Posterior cingulate gyrus (tissue), 11 donors: Measurements from ENCODE around the gene MIDN.

Experiments
- DNase-seq, 10 donors: peaks; one replicate each; pipeline versions ENCODE4 v3.0.0 to v3.0.0-alpha.2; 2020 to 2021; ENCODE audit warnings: mixed read lengths in 3 of 10
- intact Hi-C: fragments of 100-400 bp; cut with DNase I; formaldehyde crosslinking; loops from one replicate; pipeline ENCODE4 v1.15.1; 2023

The MIDN gene

DNA sequence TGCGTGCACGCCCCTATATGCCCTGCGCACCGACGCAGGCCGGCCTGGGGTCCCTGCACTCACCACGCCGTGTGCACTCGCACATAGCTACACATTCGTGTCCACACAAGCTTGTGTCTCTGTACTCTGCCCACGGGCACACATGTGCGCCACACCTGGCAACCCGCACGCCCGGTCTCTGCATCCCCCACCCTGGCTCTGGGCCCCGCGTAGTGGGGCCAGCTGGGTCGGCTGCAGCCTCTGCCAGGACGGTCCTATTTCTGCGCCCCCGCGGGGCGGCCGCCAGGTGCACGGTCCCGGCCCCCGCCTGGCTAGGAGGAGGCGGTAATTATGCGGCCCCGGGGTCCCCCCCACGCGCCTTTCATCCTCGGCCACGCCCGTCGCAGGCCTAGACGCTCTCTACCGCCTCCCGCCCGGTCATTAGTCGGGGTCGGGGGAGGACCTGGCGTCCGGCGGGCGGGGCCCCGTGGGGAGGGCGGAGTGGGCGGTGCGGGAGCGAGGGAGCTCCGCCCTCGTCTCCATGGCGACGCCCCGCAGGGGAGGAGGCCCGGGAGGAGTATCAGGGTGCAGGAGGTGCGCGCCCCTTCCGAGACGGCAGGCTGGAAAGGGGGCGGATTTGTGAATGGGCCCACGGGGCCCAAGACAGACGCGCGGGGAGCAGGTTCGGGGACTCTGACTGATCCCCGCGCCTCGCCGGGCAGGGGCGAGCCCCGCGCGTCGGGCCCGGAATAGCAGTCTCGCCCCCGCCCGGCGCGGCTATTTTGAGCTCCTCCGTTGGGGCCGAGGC, 17.9 kb downstream of the MIDN start:
- peak in 9 of 10 donors; percentile 57 to 97 (median 71) for DNase-seq
- intact Hi-C loops = no loop called here

DNA sequence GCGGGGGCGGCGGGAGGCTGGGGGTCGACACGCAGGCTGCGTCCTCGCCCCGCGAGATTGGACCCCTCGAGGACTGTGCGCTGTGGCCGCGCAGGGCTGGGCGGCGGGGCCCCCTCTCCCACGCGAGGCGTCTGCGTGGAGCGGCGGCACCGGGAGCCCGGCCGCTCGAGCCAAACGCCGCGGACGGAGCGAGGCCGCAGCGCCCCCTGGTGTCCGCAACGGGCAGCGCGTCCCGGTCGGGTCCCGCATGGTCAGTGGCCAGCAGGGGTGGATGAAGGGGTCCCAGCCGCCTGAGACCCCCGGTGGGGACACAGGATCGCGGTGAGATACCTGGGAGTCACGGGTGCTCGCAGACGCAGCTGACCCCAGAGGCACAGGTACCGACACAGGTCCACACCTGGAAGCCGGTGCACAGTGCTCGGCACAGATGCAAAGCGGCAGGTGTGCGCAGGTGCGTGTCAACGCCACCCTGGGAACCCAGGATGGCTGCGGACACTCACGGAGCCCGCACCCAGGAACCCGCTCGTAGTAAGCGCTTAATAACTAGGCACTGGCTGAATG, 18.6 kb downstream of the MIDN start:
- DNase-seq = peak in 9 of 10 donors; percentile 61 to 96 (median 77)
- intact Hi-C loops = loop anchor here (1.0 kb wide), 1 partner anchor 23 kb away; no protein-coding TSS in a partner anchor

DNA sequence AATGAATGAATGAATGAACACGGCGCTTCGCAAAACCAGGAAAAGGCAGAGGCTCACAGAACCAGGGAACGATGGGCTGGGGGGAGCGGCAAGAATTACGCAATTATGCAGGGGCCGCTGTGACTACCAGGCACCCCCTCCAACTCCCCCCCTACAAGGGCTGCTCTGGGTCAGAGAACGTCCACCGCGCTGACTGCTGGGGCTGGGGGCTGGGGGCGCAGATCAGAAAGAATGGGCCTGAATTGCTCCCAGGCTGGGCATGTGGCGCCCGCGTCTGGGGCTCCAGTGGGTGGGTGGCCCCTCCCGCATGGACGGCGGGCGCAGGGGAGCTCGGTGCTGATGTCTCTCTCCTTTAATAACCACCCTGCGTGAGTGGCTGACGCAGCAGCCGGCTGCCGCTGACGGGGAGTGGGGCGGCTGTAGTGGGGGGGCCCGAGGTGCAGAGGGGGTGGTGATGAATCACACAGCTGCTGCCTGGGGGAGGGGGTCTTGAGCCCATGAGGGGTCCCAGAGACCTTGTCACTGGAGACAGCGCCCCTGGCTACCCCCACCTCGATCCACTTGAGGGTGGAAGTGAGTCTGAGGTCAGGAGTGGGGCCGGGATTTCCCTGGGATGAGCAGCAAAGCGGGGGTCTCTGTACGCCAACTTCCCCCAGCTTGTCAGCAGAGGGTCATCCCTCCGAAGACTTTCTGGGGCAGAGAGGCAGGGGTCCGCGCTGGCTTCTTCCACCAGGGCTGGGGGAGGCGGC, 19.3 kb downstream of the MIDN start:
- intact Hi-C loops = loop anchor here (1.0 kb wide), 2 partner anchors 18 to 23 kb away; no protein-coding TSS in a partner anchor
- peak in 1 of 10 donors; percentile 89 for DNase-seq

DNA sequence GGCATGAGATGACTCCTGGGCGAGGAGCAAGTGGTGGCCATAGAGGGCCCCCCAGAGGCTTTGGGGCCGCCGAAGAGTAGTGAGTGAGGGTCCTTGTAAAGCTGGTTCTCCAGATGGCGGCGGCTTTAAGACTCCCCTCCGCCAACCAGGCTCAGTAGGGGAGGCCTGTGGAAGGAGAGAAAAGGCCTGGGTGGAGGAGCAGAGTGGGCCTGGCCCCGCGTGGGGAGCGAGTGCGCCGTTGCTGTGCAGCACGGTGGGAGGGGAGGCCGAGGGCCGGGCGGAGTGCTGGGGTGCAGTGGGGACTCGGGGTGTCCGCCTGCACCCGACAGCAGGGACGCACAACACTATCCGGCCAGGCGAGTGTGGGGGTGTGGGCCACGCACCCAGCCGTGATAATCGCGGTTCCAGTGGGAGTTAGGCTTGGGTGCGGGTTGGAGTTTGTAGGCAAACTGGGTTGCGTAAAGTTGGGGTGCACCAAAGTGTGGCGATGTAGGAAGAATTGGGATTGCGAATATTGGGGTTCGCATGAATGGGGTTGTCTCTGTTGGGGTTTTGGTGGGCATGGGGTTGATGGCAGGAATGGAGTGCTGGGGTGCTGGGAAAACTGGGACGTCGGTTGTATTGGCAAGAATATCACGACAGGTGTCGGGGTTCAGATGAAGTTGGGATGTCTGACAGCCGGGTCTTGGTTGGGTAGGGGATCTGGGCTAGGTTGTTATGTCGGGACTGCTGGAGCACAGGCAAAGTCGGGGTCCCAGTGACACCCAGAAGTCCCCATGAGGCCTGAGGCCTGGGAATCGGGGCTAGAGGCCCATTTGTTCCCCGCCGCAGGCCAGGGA, 20.1 kb downstream of the MIDN start:
- intact Hi-C loops = loop anchor here (1.0 kb wide), 1 partner anchor 19 kb away; no protein-coding TSS in a partner anchor

DNA sequence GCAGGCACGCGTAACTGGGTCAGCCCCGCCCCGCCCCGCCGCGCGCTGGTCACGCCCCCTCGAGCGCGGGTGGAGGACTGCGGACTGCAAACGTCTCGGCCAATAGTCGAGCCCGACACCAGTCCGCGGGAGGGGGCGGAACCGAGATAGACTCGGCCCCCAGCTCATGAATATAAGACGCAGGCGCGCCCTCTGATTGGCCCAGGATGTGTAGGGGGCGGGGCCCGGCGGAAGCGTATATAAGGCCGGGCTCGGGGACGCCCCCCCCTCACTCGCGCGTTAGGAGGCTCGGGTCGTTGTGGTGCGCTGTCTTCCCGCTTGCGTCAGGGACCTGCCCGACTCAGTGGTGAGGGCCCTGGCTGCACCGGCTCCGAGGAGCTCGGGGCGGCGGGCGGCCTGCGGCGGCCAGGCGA, 20.7 kb downstream of the MIDN start, which contains the start of gene CIRBP:
TSS of gene CIRBP (plus strand) at position 268 of the 413 bp plus-strand sequence. CDS start 1,602 bp downstream, outside the sequence.
- peak; percentile 99 to 100 (median 100) for DNase-seq
- intact Hi-C loops = no loop called here

More for the DNA sequence above, 20.1 kb downstream of the MIDN start:
- DNase-seq = no peak

DNA sequence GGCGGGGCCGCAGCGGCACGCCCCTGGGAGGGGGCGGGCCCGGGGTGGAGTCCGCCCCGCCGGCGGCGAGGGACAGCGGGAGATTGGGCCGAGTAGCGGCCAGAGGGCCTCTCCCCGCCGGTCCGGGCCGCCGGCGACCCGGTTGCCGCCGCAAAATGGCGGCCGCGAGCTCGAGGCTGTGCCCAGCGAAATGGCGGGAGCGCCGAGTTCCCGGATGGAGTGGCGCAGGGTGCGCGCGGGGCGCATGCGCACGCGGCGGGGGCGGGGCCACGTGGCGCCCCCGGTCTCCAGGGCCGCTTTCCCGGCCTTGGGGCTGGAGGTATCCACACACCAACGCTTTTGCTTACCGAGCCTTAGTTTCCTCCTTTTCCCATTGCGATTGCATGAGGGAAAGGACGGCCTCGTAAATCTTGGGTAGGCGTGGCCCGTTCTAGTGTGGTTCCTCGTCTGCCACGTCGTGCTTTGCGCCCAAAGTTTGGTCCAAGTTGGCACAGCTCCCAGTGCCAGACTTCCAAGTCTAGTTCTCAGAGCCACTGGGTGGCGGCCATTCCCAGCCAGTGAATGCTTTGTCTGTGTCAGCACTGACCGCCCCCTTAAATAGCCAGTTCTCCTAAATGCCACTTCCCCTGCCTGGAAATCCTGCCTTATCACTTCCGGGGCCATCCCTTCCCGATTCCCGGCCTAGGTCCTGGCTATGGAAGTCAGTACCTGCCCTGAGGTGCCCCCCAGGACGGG, 21.3 kb downstream of the MIDN start:
- intact Hi-C loops = loop anchor here (10.0 kb wide), 1 partner anchor 165 kb away; the partner anchor contains the start of gene RPS15
- peak; percentile 70 to 96 (median 77) for DNase-seq

DNA sequence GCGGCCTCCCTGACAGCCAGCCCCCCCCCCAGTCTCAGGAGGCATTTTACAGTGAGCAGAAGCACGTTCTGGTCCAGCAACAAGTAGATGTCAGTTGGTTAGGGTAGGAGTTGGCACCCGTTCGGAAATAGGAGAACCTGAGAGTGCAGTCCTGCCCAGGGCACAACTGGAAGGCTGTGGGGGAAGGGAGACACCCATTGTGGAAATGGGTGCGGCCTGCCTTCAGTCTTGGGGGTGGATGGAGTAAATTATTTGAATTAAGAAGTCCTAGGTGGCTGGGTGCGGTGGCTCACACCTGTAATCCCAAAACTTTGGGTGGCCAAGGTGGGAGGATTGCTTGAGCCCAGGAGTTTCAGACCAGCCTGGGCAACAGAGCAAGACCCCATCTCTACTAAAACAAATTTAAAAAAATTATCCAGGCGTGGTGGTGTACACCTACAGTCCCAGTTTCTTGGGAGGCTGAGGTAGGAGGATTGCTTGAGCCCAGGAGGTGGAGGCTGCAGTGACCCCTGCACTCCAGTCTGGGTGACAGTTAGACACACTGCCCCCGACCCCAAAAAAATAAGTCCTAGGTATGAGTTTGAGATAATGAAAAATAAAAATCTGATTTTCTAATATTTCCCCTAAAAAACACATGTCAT, 21.9 kb downstream of the MIDN start:
- DNase-seq = no peak
- intact Hi-C loops = loop anchor here (10.0 kb wide), 1 partner anchor 164 kb away; the partner anchor contains the start of gene RPS15

DNA sequence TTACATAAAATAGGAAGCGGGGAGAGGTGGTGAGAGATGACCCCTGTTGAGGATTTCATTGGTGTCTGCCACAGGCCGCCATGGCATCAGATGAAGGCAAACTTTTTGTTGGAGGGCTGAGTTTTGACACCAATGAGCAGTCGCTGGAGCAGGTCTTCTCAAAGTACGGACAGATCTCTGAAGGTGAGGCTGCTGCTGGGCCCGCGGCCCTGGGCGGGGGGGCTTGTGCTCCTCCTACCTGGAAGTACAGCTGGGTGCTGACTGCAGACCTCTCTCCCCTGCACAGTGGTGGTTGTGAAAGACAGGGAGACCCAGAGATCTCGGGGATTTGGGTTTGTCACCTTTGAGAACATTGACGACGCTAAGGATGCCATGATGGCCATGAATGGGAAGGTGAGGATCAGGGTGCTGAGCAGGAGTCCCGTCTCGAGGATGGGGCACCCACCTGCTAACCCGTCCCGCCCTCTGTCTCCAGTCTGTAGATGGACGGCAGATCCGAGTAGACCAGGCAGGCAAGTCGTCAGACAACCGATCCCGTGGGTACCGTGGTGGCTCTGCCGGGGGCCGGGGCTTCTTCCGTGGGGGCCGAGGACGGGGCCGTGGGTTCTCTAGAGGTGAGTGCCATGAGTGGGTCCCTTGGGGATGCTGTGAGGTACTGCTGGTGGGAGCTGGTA, 22.6 kb downstream of the MIDN start:
- no peak for DNase-seq
- intact Hi-C loops = loop anchor here (10.0 kb wide), 1 partner anchor 164 kb away; the partner anchor contains the start of gene RPS15

DNA sequence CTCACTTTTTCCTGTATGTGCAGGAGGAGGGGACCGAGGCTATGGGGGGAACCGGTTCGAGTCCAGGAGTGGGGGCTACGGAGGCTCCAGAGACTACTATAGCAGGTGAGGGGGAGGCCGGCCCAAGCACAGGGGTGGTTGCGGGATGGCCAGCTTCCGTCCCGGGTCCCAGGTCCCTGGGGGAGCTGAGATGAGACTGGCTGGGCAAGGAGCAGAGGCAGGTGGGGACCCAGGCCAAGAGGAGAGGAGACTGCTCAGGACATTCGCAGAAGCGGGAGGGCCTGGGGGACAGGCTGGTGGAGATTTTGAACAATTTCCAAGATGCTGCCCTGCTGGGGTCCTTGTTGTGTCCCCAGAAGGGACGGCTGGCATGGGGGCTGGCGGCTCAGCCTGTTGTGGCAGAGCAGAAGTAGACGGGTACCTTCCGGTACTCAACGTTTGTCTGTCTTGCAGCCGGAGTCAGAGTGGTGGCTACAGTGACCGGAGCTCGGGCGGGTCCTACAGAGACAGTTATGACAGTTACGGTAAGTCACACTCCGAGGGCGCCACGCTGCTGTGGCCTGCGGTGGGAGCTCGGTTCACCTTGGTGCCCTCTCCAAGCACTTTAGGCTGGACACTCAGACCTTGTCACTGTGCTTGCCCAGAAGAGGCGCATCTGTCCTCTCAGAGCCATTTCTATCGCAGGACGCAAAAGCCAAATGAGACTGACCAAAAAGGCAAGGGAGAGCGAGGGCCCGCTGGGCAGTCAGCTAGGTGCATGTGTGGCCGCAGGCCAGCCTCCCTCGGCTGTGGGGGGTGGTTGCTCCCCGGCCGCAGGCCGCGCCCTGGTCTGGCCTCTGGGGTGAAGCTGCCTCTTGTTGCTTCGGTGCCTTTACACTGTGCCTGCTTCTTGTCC, 23.4 kb downstream of the MIDN start:
- intact Hi-C loops = loop anchor here (10.0 kb wide), 1 partner anchor 163 kb away; the partner anchor contains the start of gene RPS15
- no peak for DNase-seq

DNA sequence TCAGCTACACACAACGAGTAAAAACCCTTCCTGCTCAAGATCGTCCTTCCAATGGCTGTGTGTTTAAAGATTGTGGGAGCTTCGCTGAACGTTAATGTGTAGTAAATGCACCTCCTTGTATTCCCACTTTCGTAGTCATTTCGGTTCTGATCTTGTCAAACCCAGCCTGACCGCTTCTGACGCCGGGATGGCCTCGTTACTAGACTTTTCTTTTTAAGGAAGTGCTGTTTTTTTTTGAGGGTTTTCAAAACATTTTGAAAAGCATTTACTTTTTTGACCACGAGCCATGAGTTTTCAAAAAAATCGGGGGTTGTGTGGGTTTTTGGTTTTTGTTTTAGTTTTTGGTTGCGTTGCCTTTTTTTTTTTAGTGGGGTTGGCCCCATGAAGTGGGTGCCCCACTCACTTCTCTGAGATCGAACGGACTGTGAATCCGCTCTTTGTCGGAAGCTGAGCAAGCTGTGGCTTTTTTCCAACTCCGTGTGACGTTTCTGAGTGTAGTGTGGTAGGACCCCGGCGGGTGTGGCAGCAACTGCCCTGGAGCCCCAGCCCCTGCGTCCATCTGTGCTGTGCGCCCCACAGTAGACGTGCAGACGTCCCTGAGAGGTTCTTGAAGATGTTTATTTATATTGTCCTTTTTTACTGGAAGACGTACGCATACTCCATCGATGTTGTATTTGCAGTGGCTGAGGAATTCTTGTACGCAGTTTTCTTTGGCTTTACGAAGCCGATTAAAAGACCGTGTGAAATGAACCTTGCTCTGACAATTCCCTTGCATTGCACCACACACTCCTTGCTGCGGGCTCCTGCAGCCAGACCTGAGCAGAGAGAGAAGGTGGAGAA, 24.3 kb downstream of the MIDN start:
- DNase-seq = no peak
- intact Hi-C loops = loop anchor here (10.0 kb wide), 1 partner anchor 162 kb away; the partner anchor contains the start of gene RPS15

DNA sequence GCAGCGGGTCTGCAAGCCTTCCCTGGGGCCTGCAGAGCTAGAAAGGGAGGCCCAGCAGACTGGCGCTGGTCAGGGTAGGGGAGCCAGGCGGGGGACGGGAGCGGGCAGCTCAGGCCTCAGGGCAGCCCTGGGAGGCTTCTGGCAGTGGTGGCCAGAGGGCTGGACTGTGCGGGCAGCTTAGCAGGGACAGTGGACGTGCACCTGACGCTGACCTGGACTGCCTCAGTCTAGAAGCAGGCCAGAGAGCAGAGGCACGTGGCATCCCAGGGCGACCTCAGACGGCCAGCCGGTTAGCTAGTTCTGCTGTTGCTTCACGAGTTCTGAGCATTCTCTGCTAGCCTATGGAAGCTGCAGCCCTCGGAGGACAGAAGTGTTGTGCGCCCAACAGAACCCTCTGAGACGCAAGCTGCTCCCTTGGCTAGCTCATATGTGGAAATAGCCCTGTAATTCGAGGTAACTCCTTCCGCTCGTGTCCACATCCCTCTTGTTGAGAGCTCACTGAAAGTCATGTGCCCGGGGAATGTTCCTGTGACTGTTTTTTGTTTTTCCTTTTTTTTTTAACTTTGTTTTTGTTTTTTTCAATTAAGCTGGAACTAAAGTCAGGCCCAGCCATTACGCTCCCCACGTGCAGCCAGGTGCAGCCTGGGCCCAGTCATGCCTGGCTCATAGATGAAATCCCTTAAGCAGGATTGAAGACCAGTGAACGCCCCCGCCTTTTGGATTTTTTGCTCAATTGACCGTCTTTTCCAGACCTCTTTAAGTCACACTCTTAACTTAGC, 25.1 kb downstream of the MIDN start:
- DNase-seq = no peak
- intact Hi-C loops = loop anchor here (10.0 kb wide), 1 partner anchor 161 kb away; the partner anchor contains the start of gene RPS15

DNA sequence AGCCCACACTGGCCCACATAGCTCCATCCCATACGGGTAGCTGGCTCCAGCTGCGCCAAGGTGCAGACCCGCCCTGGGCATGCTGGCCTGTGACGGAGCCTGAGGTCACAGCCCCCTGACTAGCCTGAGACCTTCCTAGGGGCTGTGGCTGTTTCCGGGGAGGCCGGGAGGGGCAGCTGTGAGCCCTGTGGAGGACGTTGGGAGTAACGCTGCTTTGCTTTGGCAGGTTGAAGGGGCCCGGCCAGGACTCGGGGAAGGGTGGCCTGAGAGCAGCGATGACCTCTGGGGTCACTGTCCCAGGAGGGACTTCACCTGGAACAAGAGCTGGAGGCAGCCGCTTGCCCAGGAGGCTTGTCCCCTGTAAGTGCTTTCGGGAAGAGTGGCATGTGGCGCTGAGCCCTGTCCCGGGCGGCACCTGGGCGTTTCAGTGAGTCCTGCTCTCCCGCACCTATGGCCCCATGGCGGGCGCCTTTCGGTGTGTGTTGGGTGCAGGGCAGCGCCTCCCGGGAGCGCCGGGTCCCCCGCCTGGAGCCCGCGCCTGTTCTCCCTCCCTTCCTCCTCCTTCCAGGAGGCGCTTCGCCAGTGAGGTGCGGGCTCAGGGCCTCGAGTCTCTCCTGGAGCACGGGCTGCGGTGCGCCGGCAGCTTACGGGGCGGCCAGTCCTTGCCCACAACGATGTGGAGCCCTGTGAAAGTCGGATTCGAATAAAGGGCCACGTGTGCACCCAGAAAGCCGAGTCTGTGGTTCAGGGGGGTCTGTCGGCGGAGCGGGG, 25.9 kb downstream of the MIDN start:
- intact Hi-C loops = loop anchor here (10.0 kb wide), 1 partner anchor 161 kb away; the partner anchor contains the start of gene RPS15
- DNase-seq = no peak

DNA sequence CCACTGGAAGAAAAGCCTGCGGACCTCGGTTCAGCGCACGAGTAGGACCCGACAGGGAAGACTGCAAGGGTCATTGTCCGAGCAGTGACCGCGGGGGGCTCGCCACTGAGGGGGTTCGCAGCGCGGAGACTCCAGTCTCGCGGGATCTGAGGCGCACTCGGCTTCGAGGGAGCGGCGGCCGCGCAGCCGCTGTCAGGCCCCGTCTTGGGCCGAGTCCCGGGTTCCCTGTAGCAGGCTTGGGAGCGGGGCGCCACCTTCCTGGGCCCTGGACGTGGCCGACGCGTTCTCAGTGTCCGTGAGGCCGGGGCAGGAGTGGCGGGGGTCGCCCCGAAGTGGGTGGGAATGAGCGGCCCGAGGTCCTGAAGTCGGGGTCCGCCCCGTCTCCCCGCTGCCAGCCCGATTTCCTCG, 26.5 kb downstream of the MIDN start:
- DNase-seq = no peak
- intact Hi-C loops = loop anchor here (5.0 to 10.0 kb wide), 2 partner anchors 82 to 160 kb away; partner anchors contain the start of gene RPS15
